Tibial artery (tissue), 4 donors: Measurements from ENCODE around the gene METTL24.
A peak's percentile ranks its signal among the peaks of the same experiment; 100 is the strongest.

Source experiments
- DNase-seq, 2 donors: peaks; one replicate each; pipeline ENCODE4 v3.0.0-alpha.2; 2019
- H3K27ac ChIP-seq, 2 donors: fragments of 200-600 bp; sonication (generic) in 1 of 2; 1 replicate in 1 of 2; 2 replicates in 1 of 2; pipeline ENCODE4 v1.5.1; 2018 to 2019; ENCODE audit warnings: mild to moderate bottlenecking in 1 of 2
- H3K27me3 ChIP-seq, 2 donors: fragments of 200-600 bp; sonication (generic) in 1 of 2; one replicate each; pipeline versions ENCODE4 v1.5.1 to v1.6.0; 2016 to 2019
- H3K36me3 ChIP-seq, 3 donors: fragments of 200-600 bp; sonication (generic) in 2 of 3; one replicate each; pipeline ENCODE4 v1.5.1; 2016 to 2019; ENCODE audit warnings: mild to moderate bottlenecking in 2 of 3
- H3K4me1 ChIP-seq, 4 donors: fragments of 200-600 bp; sonication (generic) in 2 of 4; 1 replicate in 3 of 4; 2 replicates in 1 of 4; pipeline ENCODE4 v1.5.1; 2016 to 2019
- H3K4me3 ChIP-seq, 2 donors: fragments of 200-600 bp; sonication (generic) in 1 of 2; 1 replicate in 1 of 2; 2 replicates in 1 of 2; pipeline ENCODE4 v1.5.1; 2018 to 2019; ENCODE audit warnings: mild to moderate bottlenecking in 2 of 2
- H3K9me3 ChIP-seq, 3 donors: fragments of 200-600 bp; sonication (generic) in 1 of 3; one replicate each; pipeline ENCODE4 v1.5.1; 2016 to 2019
- intact Hi-C: fragments of 100-400 bp; cut with DNase I; formaldehyde crosslinking; loops from one replicate; pipeline ENCODE4 v1.15.0; 2023; ENCODE audit warnings: low total_unique reads
- TF ChIP-seq, protein P1 (sequence below), 2 experiments: fragments of 200-600 bp in 1 of 2; fragments of 450-650 bp in 1 of 2; IDR thresholded peaks; one replicate each; pipeline ENCODE4 v1.5.1; 2017 to 2019; ENCODE audit warnings: antibody characterized with exemption in 2 of 2, mild to moderate bottlenecking in 1 of 2, moderate library complexity in 1 of 2

The METTL24 gene

DNA sequence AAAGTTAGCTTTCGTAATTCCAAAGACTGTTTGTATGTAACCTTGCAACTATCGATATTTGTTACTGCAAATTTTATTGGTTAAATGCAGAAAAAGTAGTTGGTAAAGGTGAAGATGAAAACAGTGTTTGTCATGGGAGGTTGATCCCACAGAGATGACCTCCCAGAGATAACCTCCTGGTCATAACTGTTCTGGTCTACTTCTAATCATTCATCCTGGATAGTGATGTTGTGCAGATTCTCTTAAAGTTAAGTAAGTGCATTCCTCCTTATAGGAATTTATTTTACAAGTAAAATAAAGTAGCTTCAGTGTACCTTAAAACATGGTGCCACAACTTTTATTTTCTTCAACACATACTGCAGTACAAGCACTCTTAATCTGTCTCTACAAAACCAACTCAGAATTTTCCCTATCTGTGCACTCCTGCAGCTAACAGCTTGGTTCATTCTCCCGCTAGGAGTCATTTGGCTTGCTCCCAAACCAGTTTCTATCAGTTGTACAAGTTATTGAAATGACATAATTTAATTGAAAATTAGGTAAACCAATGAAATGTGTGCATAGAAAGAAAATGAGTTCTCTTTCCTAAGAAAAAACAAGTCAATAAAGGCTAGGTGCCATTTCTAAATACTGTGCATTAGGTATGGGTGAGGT lies 19.2 kb downstream of the METTL24 start:
- no peak for DNase-seq

DNA sequence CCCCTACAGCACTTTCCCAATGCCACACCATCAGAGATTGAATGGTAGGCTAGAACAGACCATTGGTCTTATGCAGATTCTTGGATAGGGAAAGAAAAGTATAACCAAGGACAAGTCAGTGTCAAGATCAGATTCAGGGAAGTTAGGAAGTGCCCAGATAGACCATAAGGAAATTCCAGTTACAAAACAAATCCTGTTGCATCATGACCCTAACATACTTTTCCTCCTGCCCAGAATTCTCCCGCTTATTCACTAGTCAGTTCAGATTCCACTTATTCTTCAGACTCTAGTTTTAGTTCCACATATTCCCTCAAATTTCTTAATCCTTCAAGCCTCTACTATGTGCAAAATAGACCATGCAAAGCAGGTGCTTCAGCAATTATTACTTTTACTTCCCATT lies 20.7 kb downstream of the METTL24 start:
- no peak overlapping the region for H3K4me3 ChIP-seq
- DNase-seq = no peak
- peaks cover 0 to 60% (median 12%) of the 10 kb centered on the region in 4 donors for H3K4me1 ChIP-seq
- intact Hi-C loops = no loop called here
- no peaks in the 10 kb centered on the region for H3K36me3 ChIP-seq
- H3K9me3 ChIP-seq = no peaks in the 10 kb centered on the region
- TF ChIP-seq, protein P1, sequence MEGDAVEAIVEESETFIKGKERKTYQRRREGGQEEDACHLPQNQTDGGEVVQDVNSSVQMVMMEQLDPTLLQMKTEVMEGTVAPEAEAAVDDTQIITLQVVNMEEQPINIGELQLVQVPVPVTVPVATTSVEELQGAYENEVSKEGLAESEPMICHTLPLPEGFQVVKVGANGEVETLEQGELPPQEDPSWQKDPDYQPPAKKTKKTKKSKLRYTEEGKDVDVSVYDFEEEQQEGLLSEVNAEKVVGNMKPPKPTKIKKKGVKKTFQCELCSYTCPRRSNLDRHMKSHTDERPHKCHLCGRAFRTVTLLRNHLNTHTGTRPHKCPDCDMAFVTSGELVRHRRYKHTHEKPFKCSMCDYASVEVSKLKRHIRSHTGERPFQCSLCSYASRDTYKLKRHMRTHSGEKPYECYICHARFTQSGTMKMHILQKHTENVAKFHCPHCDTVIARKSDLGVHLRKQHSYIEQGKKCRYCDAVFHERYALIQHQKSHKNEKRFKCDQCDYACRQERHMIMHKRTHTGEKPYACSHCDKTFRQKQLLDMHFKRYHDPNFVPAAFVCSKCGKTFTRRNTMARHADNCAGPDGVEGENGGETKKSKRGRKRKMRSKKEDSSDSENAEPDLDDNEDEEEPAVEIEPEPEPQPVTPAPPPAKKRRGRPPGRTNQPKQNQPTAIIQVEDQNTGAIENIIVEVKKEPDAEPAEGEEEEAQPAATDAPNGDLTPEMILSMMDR (IDR thresholded peaks at IDR 0.05) = no peak
- H3K27me3 ChIP-seq = no peaks in the 10 kb centered on the region
- H3K27ac ChIP-seq = no peak overlapping the region

More for the DNA sequence above, 19.2 kb downstream of the METTL24 start:
- TF ChIP-seq, protein P1 (IDR thresholded peaks at IDR 0.05) = no peak
- no peaks in the 10 kb centered on the region for H3K27me3 ChIP-seq
- peaks cover 0 to 66% (median 12%) of the 10 kb centered on the region in 4 donors for H3K4me1 ChIP-seq
- intact Hi-C loops = no loop called here
- H3K27ac ChIP-seq = no peak overlapping the region
- no peaks in the 10 kb centered on the region for H3K36me3 ChIP-seq
- no peaks in the 10 kb centered on the region for H3K9me3 ChIP-seq
- H3K4me3 ChIP-seq = no peak overlapping the region

DNA sequence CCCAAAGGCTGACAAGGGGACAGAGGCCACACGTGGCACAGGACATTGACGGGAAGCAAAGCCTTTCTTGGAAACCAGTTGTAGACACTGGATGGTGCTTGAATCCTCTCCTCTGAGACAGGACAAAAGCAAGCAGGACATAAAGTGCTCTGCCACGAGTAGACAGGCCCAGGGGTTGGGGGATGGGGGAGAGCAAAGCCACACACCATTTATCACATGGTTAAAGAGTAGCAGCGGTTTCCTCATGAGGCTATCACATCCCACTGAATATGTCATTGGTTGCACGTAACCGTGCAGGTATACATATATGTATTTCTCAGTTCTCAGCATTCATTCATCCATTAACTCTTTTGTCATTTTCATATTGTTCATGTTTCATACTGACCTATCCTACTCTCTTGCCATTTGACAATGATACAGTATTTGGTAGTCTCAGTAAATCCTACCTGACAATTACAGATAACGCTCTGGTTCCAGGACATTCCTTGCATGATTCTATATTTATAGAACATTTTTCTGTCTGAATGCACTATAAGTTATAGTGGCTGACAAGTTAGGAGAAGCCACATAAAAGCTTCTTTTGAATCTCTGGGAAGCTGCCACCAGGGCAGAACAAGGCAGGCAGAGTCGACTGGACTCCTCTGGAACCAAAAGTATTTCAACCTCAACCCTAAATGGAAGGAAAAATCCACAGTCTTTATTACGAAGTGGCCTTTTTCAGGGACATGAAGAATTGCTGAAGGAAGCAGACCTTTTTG lies 23.5 kb downstream of the METTL24 start:
- Histone ChIP-seq H3K4me1 (peaks cover 0 to 58% (median 12%) of the 10 kb centered on the region in 4 donors), H3K4me3 (no peak overlapping the region), H3K27me3 (no peaks in the 10 kb centered on the region), H3K27ac (peak overlapping the region in 1 of 2 donors; percentile 11), H3K36me3 (no peaks in the 10 kb centered on the region), H3K9me3 (no peaks in the 10 kb centered on the region)
- DNase-seq = no peak
- intact Hi-C loops = no loop called here
- TF ChIP-seq, protein P1 (IDR thresholded peaks at IDR 0.05) = no peak

DNA sequence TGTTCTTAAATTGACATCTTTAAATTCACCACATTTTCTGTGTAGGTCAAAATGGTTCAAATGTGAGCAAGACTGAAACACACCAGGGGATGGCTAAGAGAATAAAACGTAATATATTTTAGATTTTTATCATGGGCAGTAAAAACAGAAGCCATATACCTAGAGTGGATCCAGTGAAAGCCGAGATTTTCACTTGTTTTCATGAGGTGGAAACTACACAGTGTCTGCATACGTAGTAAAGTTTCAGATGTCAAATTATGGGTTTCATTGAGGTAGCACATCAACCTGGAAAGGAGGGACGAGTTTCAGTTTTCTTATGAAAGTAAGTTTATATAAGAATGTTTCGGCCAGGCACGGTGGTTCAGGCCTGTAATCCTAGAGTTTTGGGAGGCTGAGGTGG lies 25.9 kb downstream of the METTL24 start:
- Histone ChIP-seq H3K27ac (no peak overlapping the region), H3K36me3 (no peaks in the 10 kb centered on the region), H3K4me3 (no peak overlapping the region), H3K4me1 (peaks cover 0 to 61% (median 13%) of the 10 kb centered on the region in 4 donors), H3K9me3 (no peaks in the 10 kb centered on the region), H3K27me3 (no peaks in the 10 kb centered on the region)
- TF ChIP-seq, protein P1 (IDR thresholded peaks at IDR 0.05) = no peak
- intact Hi-C loops = no loop called here
- no peak for DNase-seq

DNA sequence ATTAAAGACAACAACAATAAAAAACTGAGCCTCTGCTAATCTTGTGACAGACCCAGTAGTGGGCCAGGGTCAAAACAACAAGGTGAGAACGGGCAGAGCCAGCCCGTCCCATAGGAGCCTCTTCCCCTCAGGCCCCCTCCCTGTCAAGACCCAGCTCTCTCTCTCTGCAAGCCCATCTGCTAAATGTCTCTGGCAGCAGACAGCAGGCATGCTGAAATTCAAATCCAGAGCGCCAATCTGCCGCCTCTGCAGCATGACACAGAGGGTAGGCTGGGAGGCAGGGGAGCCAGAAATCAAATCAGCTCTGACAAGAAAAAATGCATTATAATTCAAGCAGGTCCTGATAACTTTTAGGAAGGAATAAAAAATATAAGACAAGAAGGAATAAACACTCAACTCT lies 26.3 kb downstream of the METTL24 start:
- intact Hi-C loops = no loop called here
- DNase-seq = no peak
- Histone ChIP-seq H3K27ac (peak overlapping the region in 1 of 2 donors; percentile 18), H3K27me3 (no peaks in the 10 kb centered on the region), H3K4me1 (peaks cover 0 to 58% (median 13%) of the 10 kb centered on the region in 4 donors), H3K36me3 (no peaks in the 10 kb centered on the region), H3K4me3 (no peak overlapping the region), H3K9me3 (no peaks in the 10 kb centered on the region)
- TF ChIP-seq, protein P1 (IDR thresholded peaks at IDR 0.05) = no peak
